Nephron (organoid): ENCODE results near the gene CDYL2.

Experiments used
- H3K27ac Mint-ChIP-seq, 3 experiments: 2 replicates each; pipeline ENCODE4 v1.8.0; 2020; ENCODE audit warnings: mixed read lengths in 3 of 3, mild to moderate bottlenecking in 2 of 3, moderate library complexity in 1 of 3
- H3K27me3 Mint-ChIP-seq: 2 replicates; pipeline ENCODE4 v1.8.0; 2021; ENCODE audit warnings: low read depth, mild to moderate bottlenecking, moderate library complexity, mixed read lengths
- H3K36me3 Mint-ChIP-seq: 2 replicates; pipeline ENCODE4 v1.8.0; 2020; ENCODE audit warnings: low read depth, mixed read lengths
- H3K4me1 Mint-ChIP-seq: 2 replicates; pipeline ENCODE4 v1.8.0; 2020; ENCODE audit warnings: mixed read lengths
- H3K4me3 Mint-ChIP-seq, 3 experiments: 2 replicates each; pipeline ENCODE4 v1.8.0; 2020; ENCODE audit warnings: mild to moderate bottlenecking in 3 of 3, mixed read lengths in 3 of 3, moderate library complexity in 2 of 3
- H3K9me3 Mint-ChIP-seq: 2 replicates; pipeline ENCODE4 v1.8.0; 2020; ENCODE audit warnings: mixed read lengths
- CTCF ChIP-seq, 3 experiments: fragments of 200-600 bp; sonication (generic); IDR thresholded peaks; one replicate each; pipeline ENCODE4 v1.5.0; 2021; ENCODE audit warnings: antibody characterized with exemption in 3 of 3; ENCODE audit not compliant: unreplicated experiment in 3 of 3

Gene CDYL2

GRCh38 chr16:80671281-80671849, 133.0 kb downstream of the CDYL2 start:
- H3K9me3 Mint-ChIP-seq, result no peaks in the 10 kb centered on the region
- no peak overlapping the region for H3K4me3 Mint-ChIP-seq
- peaks cover 13% of the 10 kb centered on the region for H3K27me3 Mint-ChIP-seq
- TF ChIP-seq CTCF (IDR thresholded peaks at IDR 0.05; ENCODE audit: unreplicated experiment in 3 of 3), result no peak
- peaks cover 3% of the 10 kb centered on the region for H3K36me3 Mint-ChIP-seq
- no peak overlapping the region for H3K27ac Mint-ChIP-seq
- no peaks in the 10 kb centered on the region for H3K4me1 Mint-ChIP-seq

- no peaks in the 10 kb centered on the region for H3K4me1 Mint-ChIP-seq
- no peaks in the 10 kb centered on the region for H3K9me3 Mint-ChIP-seq
- H3K36me3 Mint-ChIP-seq, result peaks cover 2% of the 10 kb centered on the region
- H3K27me3 Mint-ChIP-seq, result peaks cover 13% of the 10 kb centered on the region
- no peak for TF ChIP-seq CTCF (IDR thresholded peaks at IDR 0.05; ENCODE audit: unreplicated experiment in 3 of 3)
- H3K4me3 Mint-ChIP-seq, result no peak overlapping the region
- no peak overlapping the region for H3K27ac Mint-ChIP-seq
Measured at GRCh38 chr16:80670170-80670865, 134.1 kb downstream of the CDYL2 start.

- H3K9me3 Mint-ChIP-seq, result no peaks in the 10 kb centered on the region
- no peaks in the 10 kb centered on the region for H3K36me3 Mint-ChIP-seq
- TF ChIP-seq CTCF (IDR thresholded peaks at IDR 0.05; ENCODE audit: unreplicated experiment in 3 of 3), result no peak
- no peak overlapping the region for H3K27ac Mint-ChIP-seq
- peaks cover 13% of the 10 kb centered on the region for H3K27me3 Mint-ChIP-seq
- no peak overlapping the region for H3K4me3 Mint-ChIP-seq
- H3K4me1 Mint-ChIP-seq, result no peaks in the 10 kb centered on the region
Measured at GRCh38 chr16:80669673-80670072, 134.7 kb downstream of the CDYL2 start.

GRCh38 chr16:80667925-80668324, 136.5 kb downstream of the CDYL2 start:
- peaks cover 13% of the 10 kb centered on the region for H3K27me3 Mint-ChIP-seq
- no peak overlapping the region for H3K27ac Mint-ChIP-seq
- TF ChIP-seq CTCF (IDR thresholded peaks at IDR 0.05; ENCODE audit: unreplicated experiment in 3 of 3), result no peak
- no peaks in the 10 kb centered on the region for H3K36me3 Mint-ChIP-seq
- no peaks in the 10 kb centered on the region for H3K4me1 Mint-ChIP-seq
- no peaks in the 10 kb centered on the region for H3K9me3 Mint-ChIP-seq
- H3K4me3 Mint-ChIP-seq, result no peak overlapping the region

- Mint-ChIP-seq H3K9me3 (peaks cover 2% of the 10 kb centered on the region), H3K36me3 (no peaks in the 10 kb centered on the region), H3K27me3 (peaks cover 13% of the 10 kb centered on the region), H3K27ac (no peak overlapping the region), H3K4me3 (no peak overlapping the region), H3K4me1 (no peaks in the 10 kb centered on the region)
- no peak for TF ChIP-seq CTCF (IDR thresholded peaks at IDR 0.05; ENCODE audit: unreplicated experiment in 3 of 3)
Measured at GRCh38 chr16:80667251-80667560, 137.2 kb downstream of the CDYL2 start.
